GM19239 (cell line): Measurements from ENCODE around the gene AIFM3.

Experiments
- DNase-seq: peaks from one replicate; pipeline ENCODE4 v3.0.0; 2011; ENCODE audit warnings: low spot score; ENCODE audit not compliant: insufficient read length
- FAIRE-seq: peaks from 2 replicates; lab custom pipeline; 2011; peaks lifted over from hg19 to GRCh38; lab: Jason Lieb, UNC

AIFM3 gene

DNA sequence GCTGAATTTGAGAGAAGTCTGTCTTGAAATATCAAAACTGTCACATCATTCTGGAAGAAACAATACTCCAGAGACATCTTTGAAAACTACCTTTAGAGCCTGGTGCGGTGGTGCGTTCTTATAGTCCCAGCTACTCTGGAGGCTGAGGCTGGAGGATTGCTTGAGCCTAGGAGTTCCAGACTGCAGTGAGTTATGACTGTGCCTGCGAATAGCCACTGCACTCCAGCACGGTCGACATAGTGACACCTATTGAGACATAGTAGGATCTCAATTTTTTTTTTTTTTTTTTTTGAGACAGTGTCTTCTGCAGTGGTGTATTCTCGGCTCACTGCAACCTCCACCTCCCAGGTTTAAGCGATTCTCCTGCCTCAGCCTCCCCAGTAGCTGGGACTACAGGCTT is 11.5 kb upstream of the AIFM3 start:
- no peak for FAIRE-seq

DNA sequence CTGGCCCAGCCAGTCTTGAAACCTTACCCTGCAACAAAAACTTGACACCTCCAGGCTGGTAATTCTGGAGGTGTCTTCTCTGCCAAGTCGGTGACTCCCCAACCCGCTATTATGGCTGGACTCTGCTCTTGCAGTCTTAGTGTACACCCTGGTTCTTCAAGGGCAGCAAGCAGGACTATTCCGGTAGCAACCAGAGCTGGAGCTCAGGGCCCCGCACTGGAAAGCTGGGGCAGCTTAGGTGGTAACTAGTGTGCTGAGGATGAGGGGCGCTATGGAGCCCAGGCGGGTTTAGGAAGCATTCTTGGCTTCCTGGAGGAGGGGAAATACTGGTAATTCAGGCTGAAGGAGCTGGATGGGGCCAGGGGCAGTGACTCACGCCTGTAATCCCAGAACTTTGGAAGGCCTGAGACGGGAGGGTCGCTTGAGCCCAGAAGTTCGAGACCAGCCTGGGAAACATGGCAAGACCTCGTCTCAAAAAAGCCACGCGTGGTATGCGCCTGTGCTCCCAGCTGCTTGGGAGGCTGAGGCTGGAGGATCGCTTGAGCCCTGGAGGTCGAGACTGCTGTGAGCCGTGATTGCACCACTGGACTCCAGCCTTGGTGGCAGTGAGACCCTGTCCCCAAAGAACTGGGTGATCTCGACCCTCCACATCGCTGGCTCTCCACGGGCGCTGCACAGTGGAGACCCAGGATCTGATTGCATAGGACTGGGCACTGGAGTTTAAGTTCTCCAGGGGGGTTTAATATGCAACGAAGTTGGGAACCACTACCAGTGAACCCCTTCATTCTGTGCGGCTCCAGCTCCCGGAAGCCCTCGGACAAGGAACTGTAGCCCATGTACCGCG is 10.6 kb upstream of the AIFM3 start:
- FAIRE-seq (no peak), DNase-seq (no peak)

More for the DNA sequence above, 11.5 kb upstream of the AIFM3 start:
- no peak for DNase-seq

DNA sequence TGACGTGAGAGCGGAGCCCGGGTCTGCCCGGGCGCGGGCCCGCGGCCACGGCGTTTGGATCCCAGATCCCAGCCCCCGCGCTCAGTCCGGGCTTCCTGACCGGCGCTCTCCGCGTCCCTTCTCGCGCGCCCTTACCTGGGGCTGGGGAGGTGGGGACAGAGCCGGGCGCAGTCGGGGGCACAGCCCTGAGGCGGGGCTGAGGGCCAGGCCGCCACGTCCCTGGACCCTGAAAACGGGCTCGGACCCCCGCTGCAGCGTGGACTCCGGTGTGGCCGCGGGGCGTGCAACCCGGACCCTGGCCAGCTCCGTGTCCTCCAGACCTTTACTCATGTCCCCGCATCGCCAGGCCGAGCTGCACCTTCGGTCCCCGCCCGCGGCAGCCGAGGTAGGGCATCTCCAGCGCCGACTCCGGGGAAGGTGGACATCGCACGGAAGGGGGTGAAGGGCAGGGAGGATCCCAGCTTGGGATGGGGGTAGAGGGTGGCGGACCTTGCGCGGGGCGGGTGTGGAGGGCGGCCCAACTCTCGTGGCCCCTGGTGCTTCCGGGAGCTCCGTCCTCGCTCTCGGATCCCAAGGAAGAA is 9.9 kb upstream of the AIFM3 start:
- DNase-seq, result no peak
- no peak for FAIRE-seq

DNA sequence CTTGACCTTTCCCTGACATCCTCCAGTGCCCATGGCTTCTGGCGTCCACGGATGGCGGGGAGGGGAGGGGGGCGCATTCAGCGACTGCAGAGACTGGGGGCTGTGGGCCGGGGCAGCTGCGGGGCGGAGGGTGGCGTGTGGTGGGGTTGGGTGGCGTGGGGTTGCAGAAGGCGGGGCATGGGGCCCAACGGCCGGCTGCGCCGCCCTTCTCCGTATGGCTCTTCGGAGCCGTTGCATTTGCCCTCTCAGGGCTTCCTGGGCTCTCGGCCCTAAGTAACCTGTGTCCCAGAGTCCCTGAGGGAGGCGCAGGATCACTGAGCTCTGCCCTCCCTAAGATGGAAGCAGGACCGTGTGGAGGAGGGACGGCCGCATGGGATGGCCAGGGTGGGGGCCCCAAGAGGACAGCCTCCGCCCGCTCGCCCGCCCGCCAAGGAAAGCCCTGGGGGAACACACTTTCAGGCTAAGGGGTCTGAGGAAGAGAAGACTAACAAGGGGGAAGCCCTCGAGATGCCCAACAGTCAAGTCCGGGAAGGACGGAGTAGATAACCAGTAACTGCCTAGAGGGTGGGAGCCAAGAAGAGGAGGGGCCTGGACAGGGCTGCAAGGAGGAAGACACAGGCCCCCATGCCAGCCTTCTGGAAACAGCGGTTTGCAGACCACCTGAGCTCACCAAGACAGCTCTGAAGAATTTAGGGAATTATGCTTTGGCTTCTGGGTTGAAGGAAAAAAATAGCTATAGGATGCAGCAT is 9.2 kb upstream of the AIFM3 start:
- no peak for DNase-seq
- no peak for FAIRE-seq

DNA sequence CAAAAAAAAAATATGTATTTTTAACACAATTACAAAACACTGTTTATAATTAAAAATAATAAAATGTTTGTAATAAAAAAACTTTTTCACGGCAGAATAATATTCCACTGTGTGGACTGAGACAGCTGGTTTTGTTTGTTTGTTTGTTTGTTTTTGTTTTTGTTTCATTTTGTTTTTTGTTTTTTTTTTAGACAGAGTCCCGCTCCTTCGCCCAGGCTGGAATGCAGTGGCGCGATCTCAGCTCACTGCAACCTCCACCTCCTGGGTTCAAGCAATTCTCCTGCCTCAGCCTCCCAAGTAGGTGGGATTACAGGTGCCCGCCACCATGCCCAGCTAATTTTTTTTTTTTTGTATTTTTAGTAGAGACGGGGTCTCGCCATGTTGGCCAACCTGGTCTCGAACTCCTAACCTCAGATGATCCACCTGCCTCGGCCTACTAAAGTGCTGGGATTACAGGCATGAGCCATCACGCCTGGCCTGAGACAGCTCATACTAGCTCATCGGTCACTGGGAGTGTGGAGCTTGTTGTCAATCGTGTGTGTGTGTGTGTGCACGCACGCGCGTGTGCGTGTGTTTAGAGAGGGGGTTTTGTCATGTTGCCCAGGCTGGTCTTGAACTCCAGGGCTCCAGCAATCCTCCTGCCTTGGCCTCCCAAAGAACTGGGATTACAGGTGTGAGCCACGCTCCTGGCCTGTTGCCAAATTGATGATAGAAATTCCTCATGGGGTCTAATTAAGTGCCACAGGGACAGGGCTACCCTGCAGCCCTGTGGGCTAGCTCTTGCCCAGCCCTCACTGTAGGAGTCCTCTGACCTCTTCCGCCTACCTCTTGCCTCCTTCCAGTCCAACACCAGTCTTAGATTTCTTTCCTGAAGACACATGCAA is 7.2 kb upstream of the AIFM3 start:
- no peak for FAIRE-seq

DNA sequence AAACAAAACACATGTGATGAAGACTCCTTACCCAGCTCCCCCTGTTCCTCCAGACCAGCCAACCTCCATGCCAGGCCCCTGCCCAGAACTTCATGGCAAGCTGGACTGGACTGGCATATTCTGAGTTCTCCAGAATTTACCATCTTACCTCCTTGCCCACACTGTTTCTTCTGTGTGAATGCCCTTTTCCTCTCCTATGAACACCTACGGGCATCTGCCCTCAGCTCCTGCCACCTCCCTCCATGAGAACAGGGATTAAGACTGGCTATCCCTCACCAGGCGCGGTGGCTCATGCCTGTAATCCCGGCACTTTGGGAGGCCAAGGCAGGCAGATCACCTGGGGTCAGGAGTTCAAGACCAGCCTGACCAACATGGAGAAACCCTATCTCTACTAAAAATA is 6.4 kb upstream of the AIFM3 start:
- FAIRE-seq (no peak), DNase-seq (no peak)

More for the DNA sequence above, 7.2 kb upstream of the AIFM3 start:
- no peak for DNase-seq

DNA sequence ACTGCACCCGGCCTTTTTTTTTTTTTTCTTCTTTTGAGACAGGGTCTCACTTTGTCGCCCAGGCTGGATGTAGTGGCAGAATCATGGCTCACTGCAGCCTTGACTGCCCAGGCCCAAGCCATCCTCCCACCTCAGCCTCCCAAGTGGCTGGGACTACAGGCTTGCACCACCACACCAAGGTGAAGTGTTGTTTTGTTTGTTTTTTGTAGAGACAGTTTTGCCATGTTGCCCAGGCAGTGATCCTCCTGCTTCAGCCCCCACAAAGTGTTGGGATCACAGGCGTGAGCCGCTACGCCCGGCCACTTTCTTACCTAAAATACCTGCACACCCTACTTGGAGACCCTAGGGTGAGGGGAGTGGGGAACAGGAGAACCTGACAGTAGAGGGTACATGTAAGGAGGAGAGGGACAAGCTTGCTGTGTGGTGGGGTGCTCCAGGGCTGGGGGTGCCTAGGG is 4.5 kb upstream of the AIFM3 start:
- no peak for FAIRE-seq
- no peak for DNase-seq

DNA sequence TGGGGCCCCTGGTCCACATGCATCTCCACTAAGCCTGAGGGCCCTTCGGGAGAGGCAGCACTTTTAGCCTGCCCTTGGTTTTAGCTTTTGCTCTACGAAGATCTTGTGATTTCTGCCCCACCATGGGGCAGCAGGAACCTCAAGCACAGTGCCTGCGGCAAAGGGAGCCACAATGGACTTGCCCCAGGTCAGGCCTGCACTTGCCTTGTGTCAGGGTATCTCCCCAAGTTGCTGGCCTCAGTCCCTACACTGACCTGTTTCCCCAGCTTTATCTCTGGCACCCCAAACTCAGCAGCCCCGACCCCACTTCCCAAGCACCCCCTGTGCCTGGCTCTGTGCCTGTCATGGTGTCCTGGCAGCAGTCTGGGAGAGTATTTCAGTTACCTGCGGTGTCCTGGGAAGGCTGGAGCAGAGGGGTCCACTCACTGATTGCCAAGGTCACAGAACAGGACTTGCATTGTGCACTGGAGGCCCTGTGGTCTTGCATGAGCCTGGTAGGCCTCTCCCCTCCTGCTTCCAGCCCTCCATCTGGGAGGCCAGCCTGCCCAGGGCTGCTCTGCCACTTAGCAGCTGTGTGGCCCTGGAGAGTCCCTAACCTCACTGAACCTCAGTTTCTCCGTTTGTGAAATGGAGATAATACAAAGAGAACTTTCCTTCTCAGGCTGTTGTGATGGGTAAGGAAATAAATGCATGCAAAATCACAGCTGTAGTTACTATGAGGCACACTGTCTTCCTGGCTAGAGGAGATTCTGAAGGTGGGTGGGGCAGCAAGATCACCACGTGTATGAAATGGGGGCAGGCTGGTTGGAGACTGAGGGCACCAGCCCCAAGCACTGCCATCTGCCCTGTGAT is 3.6 kb upstream of the AIFM3 start:
- DNase-seq (no peak), FAIRE-seq (no peak)

DNA sequence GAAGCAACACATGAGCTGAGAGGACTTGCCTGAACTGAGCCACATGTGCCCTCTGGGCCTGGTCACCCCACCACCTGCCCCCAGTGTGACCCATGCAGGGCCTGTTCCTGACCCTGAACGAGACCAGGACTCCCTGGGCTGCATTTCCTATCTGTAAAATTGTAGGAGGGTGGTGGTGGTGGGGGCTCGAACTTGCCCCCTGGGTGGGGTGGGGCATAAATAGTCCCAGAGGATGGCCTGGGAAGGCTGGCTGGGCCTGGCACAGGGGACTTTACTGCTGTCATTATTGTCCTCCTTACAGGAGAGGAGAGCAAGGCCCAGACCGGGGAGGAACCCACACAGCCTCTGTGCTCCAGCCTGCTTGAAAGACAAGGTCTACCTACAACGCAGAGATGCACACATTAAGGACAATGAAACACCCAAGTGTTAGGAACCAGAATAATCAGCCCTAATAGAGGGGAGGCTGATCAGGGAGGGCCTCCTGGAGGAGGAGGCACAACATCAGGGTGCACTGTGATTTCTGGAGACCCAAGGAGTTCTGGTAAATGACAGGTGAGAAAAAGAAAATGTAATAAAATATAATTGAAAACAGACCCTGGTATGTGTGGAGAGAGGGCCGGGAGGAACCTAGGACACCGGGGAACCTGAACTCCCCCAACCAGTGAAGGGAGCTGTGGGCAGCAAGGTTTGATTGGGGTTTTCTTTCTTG is 2.8 kb upstream of the AIFM3 start:
- no peak for DNase-seq
- no peak for FAIRE-seq

DNA sequence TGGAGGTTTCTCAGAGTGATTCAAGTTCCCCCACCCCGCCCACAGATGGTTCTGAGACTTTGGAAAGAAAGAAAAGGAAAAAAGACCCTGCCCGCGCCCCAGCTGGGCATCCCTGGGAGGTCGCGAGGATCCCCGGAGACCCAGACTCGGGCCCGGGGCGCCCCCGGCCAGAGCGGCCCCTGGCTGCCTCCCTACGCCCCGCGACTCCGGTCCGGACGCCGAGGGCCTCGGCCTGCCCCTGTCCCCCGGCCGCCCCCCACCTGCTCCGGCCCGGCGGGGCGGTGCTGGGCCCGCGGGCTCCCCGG is 2.3 kb upstream of the AIFM3 start:
- FAIRE-seq (no peak), DNase-seq (no peak)

DNA sequence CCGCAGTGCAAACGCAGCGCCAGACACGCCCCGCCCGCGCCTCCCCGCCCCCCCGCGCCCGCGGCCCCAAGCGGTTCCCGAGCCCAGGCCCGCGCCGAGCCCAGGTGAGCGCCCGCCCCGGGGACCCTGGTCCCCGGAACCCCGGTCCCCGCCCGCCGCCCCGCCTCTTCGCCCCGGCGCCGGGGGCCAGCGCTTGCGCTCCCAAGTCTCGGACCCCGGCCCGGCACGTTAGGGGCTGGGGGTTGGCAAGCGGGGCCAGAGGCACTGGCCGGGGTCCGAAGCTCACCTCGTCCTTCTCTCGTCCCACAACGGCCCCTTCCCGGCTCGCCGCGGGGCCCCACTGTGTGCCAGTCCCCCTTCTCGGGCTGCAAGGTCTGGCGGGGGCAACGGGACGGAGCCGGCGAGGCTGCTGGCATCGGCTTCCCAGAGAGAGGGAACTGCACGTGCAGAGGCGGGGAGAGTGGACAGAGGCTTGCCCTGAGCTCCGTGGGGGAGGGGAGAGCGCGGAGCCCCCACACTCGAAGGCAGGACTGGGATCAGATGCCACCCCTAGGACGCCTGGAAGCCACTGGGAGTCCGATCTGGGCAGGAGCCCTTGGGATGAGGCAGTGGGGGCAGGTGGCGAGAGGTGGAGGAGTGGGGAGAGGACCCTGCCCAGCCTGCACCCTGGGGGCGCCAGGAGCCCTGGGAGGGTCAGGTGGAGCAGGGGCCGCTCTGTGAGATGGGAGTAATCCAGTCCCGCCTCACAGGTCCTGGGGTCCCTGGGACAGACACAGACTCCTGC is 1.8 kb upstream of the AIFM3 start:
- DNase-seq, result no peak
- no peak for FAIRE-seq

DNA sequence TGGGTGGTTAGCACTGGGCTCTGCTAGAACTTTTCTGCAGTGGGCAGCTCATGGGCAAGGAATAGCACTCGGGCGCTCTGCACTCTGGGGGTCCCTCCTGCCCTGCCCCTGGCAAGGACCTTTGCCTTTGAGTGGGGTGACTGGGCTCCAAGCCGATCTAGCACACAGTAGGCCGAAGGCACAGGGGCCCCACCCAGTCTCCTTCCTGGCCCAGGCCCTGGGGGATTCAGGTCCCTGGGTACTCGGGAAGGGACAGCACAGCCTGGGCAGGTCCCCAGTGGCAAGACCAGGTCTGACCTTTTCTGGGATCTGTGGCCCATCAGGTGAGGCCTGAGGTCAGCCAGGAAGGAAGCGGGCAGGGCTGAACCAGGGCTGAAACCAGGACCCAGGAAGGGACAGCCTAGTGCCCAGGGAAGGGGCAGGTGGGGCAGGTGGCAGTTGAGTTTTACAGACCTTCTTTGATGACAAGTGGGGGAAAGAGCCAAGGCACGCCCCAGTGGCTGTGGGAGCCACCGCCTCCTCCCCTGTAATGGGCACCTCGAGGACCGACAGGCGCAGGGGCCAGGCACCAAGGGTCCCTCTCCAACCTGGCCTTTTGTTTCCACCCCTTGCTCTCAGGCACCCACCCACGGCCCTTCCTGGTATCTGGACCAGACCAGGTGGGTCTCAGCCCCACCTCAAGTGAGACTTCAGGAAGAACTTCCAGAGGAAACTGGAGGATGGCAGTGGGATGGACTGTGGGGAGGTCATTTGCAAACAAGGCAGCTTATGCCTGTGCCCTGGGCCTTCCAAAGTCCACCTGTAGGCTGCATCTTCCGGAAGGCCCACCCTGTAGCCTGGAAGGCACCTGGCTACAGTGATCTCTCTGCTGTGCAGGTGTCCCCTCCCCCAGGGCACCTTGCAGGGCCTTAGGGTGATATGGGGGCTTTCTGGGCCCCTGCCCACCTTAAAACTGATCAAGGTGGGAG is 883 bp upstream of the AIFM3 start:
- DNase-seq, result no peak
- no peak for FAIRE-seq

DNA sequence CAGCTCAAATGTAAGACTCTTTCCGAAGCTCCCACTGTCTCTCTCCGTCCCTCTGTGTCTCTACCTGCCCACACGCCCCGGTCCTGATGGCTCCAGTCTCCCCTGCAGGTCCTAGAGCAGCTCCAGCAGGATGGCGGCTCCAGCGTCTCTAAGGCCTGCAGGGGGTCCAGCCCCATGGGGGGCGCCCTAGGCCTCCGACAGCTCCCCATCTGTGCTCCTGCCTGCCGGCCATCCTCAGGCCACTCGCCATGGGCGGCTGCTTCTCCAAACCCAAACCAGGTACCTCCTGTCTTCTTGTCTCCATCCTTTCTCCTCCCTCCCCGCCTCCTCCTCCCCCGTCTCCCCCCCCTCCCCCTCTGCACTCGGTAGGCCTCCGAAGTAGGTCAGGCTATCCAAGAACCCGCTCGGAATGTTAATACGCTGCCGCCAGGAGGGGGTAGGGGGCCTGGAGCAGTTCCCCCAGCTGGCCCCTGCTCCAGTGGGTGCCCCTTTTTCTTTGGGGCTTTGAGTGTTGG is 699 bp downstream of the AIFM3 start:
- FAIRE-seq (no peak), DNase-seq (no peak)

DNA sequence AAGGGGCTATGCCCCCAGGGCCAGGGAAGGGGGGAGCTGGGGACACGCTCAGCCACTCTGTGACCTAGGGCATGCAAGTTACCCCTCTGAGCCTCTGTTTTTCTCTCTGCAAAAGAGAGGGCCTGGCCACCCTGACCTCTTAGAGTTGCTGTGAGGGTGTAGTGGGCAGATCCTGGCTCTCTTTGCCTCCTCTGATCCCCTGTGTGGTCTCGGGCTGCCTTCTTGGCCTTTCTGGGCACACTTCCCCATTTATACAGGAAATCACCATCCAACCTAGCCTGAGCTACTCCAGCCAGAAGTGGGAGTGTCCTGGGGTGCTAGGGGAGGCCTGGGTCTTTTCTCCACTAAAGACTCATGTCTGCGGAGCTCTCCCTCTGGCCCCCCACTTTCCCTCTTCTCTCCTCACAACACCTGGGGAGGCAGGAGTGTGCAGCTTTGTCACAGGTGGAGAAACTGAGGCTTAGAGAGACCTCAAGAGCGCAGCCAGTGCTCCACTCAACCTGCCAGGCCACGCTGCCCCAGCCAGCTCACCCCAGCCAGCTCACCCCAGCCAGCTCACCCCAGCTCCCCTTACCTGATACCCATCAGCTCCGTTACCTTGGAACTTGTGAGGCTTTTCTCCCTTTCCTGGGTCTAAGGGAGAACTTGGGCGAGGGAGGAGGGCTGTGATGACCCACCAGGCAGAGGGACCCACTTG is 1.4 kb downstream of the AIFM3 start:
- DNase-seq, result no peak
- no peak for FAIRE-seq

DNA sequence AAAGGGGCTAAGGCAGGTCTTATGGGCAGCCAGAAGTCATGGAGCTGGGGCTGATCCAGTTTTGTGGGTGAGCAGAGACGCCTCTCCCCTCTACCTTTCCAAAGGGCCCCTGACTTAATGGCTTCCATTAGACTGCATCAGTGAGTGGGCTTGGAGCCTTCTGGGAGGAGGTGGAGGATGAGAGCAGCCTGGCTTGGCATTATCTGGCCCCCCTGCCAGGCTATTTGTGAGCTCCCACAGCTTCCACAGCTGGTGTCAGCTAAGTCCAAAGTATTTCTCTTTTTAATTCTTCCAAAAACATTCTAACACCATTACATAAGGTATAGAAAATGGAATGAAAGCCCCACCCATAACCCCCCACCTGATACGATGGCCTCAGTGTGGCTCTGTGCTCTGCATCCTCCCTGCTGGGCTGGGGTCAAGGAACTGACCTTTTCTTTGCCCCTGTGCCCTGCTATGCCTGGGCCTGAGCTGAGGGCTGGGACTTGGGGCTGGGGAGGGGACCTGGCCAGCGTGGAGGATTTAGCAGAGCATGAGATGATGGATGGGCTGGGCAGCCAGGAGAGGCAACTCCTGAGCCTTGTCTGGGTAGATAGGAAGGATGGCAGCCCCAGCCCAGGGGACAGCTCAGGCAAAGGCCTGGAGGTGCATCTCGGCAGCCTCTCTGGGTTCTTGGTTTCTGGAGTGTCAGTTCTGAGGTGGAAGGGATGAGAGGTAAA is 4.0 kb downstream of the AIFM3 start:
- DNase-seq (no peak), FAIRE-seq (no peak)
